Activated CD4-positive, alpha-beta T cell treated with anti-CD3 and anti-CD28 coated beads for 36 hours (primary cell): Measurements from ENCODE around the gene NAP1L3. TPM values are rescaled to one million over a fixed set of nuclear protein-coding genes. Genes with fewer than 3 reads are reported as not detected.

Experiments
- ATAC-seq: fragments of 200-7000 bp; cut with Tn5 transposase; one replicate; pipeline ENCODE4 v1.10.0; 2021; ENCODE audit warnings: mild to moderate bottlenecking, moderate library complexity
- CTCF ChIA-PET: fragments of 350-600 bp; sonication (Branson Sonifier 250); formaldehyde crosslinking; loops from one replicate; lab custom pipeline; 2021; ENCODE audit warnings: antibody characterized with exemption; lab: Charles Lee
- POLR2A ChIA-PET: fragments of 350-600 bp; sonication (Branson Sonifier 250); formaldehyde crosslinking; loops from one replicate; lab custom pipeline; 2021; ENCODE audit warnings: antibody characterized with exemption, inconsistent platforms; lab: Charles Lee
- DNase-seq: peaks from one replicate; pipeline ENCODE4 v3.0.0-alpha.2; 2020
- H3K27ac Mint-ChIP-seq: one replicate; pipeline ENCODE4 v1.8.0; 2021; ENCODE audit warnings: mixed read lengths
- H3K27me3 Mint-ChIP-seq: one replicate; pipeline ENCODE4 v1.8.0; 2021; ENCODE audit warnings: mixed read lengths
- H3K36me3 Mint-ChIP-seq: one replicate; pipeline ENCODE4 v1.8.0; 2021; ENCODE audit warnings: low read depth, mixed read lengths
- H3K4me1 Mint-ChIP-seq: one replicate; pipeline ENCODE4 v1.8.0; 2021; ENCODE audit warnings: mixed read lengths
- H3K4me3 Mint-ChIP-seq: one replicate; pipeline ENCODE4 v1.8.0; 2021; ENCODE audit warnings: mild to moderate bottlenecking, moderate library complexity, mixed read lengths
- H3K9me3 Mint-ChIP-seq: one replicate; pipeline ENCODE4 v1.8.0; 2021; ENCODE audit warnings: low read depth, mixed read lengths
- intact Hi-C, 2 experiments: fragments of 100-400 bp; cut with DNase I in 1 of 2; cut with micrococcal nuclease in 1 of 2; formaldehyde crosslinking; loops; one replicate each; pipeline versions ENCODE4 v1.14.2 to v1.15.1; 2022 to 2024; cut with DNase I, micrococcal nuclease
- total RNA-seq, 2 experiments: library from RNA; stranded (reverse); gene quantifications; one replicate each; pipeline ENCODE4 v1.2.3, GENCODE V29; 2021

Gene NAP1L3, protein sequence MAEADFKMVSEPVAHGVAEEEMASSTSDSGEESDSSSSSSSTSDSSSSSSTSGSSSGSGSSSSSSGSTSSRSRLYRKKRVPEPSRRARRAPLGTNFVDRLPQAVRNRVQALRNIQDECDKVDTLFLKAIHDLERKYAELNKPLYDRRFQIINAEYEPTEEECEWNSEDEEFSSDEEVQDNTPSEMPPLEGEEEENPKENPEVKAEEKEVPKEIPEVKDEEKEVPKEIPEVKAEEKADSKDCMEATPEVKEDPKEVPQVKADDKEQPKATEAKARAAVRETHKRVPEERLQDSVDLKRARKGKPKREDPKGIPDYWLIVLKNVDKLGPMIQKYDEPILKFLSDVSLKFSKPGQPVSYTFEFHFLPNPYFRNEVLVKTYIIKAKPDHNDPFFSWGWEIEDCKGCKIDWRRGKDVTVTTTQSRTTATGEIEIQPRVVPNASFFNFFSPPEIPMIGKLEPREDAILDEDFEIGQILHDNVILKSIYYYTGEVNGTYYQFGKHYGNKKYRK
- total RNA-seq: 1 to 10 TPM; 2.2 to 2.4 TPM

DNA sequence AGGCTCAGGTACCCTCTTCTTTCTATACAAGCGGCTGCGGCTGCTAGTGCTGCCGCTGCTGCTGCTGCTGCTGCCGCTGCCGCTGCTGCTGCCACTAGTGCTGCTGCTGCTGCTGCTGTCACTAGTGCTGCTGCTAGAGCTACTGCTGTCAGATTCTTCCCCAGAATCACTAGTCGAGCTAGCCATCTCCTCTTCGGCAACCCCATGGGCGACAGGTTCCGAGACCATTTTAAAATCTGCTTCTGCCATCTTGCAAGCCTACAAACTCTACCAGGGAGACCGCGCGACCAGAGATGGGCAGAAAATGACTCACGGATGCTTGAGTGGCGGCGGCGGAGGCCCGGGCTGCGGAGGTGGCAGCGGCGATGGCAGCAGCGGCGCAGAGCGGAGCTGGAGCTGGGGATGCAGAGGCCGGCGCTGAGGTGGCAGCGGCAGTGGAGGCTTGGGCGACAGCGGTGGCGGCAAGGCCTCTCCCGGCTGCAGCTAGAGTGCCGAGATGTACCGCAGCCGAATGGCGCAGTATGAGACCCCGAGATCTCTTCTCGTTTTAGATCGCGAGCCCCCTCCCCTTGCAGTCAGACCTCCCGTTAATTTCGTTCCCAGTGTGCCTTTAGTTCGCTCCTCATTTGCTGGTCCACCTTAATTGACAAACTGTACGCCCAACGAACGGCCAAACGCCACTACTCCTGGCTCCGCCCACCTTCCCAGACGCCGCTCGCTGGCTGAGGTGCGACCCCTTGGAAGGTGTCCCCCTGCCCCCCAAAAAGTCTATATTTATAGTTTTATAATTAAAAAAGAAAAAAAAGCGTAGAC lies at the start of gene NAP1L3:
Gene NAP1L3, minus strand, starts transcription at position 523 of the 813 bp plus-strand sequence. Its CDS starts 274 bp downstream, at position 249.
- POLR2A ChIA-PET: no interaction called here
- Mint-ChIP-seq H3K9me3 (no peaks in the 10 kb centered on the region), H3K36me3 (no peaks in the 10 kb centered on the region), H3K27ac (peak within 1 kb of the TSS; percentile 87), H3K4me3 (peak within 1 kb of the TSS; percentile 87), H3K4me1 (peaks cover 14% of the 10 kb centered on the region), H3K27me3 (no peaks in the 10 kb centered on the region)
- ATAC-seq (peak; percentile 89), DNase-seq (peak; percentile 79)
- intact Hi-C loops: no loop called here
- CTCF ChIA-PET: no interaction called here

DNA sequence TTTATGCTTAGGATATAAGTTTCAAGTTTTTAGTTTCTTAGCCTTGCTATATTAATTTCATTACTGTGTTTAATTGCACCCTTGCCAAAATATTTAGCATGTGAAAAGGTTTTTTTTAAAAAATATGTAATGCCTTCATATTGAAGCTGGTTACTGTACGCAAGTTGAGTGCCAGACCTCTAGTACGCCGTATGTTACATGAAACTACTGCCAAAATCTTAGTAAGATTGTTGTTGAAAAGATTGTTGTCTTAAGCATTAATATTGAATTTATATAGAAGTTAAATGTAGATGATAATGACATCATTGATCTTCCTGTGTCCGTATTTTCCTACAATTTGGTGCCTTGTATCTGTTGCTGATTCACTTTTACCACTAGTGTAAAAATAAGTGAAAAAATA lies 37.7 kb upstream of the NAP1L3 start:
- intact Hi-C loops: no loop called here
- no peaks in the 10 kb centered on the region for H3K4me1 Mint-ChIP-seq
- ATAC-seq (no peak), DNase-seq (no peak)
- H3K36me3 Mint-ChIP-seq: no peaks in the 10 kb centered on the region
- no peak overlapping the region for H3K4me3 Mint-ChIP-seq
- ChIA-PET POLR2A (no interaction called here), CTCF (no interaction called here)
- H3K27ac Mint-ChIP-seq: no peak overlapping the region
- H3K27me3 Mint-ChIP-seq: no peaks in the 10 kb centered on the region
- no peaks in the 10 kb centered on the region for H3K9me3 Mint-ChIP-seq

DNA sequence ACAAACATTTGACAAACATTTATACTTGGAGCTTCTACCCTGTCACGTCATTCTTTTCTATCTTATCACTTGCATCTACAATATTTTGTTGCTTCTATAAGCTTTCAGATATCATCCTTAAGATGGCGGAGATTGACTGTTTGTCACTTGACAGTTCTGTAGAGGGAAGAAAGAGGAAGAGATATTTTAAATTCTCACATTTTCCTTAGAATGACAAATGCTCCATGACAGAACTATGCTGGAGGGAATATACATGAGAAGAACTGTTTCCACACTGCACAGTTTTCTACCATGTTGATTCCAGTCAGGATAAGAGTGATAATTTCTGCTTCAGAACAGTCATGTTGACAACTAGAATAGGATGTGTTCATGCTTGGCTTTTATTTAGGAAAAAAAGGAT lies 30.3 kb upstream of the NAP1L3 start:
- ChIA-PET POLR2A (no interaction called here), CTCF (no interaction called here)
- no peak overlapping the region for H3K27ac Mint-ChIP-seq
- intact Hi-C loops: no loop called here
- no peaks in the 10 kb centered on the region for H3K36me3 Mint-ChIP-seq
- H3K27me3 Mint-ChIP-seq: no peaks in the 10 kb centered on the region
- H3K9me3 Mint-ChIP-seq: no peaks in the 10 kb centered on the region
- no peak for DNase-seq
- ATAC-seq: no peak
- H3K4me1 Mint-ChIP-seq: no peaks in the 10 kb centered on the region
- no peak overlapping the region for H3K4me3 Mint-ChIP-seq

DNA sequence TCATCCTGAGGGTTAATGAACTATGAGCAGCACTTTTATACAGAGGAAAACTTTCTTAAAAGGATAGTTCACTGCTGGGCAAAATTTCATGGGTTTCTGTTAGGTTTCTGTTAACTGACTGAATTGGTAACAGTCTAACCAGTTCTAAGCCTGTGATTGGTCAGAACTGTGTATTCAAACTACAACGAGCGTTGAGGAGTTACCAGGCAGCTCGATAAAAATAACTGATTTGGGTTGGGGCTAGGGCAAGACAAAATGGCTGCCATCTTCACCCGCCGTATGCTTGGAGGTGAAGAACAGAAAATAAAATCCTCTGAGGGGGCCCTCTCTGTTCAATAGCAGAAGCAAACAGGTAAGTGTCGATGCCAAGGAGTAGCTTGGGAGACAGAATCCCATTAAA lies 22.6 kb upstream of the NAP1L3 start:
- CTCF ChIA-PET: interaction anchor here (0.6 kb wide), 1 partner anchor 124 kb away, joined by 3 read pairs; no protein-coding TSS in a partner anchor
- POLR2A ChIA-PET: no interaction called here
- Mint-ChIP-seq H3K36me3 (no peaks in the 10 kb centered on the region), H3K27ac (no peak overlapping the region), H3K4me3 (no peak overlapping the region), H3K9me3 (no peaks in the 10 kb centered on the region), H3K27me3 (no peaks in the 10 kb centered on the region), H3K4me1 (no peaks in the 10 kb centered on the region)
- DNase-seq (no peak), ATAC-seq (no peak)
- intact Hi-C loops: no loop called here

DNA sequence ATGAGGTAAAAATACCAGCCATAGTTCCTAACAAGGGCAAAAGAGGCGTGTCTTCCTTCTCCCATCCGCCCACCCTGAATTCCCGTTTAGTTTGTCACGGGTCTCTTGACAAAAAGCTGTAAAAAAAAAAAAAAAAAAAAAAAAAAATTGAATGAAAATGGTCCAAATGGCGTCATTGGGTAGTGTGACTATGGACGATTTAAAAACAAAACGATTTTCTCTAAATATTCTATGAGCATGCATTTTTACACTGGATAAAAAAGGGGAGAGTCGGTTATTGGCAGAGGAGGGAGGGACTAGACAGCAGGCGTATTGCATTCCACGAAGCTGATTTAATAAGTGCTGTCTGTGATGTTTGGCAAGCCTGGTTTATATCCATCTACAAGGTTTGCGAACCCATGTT lies 492 bp upstream of the NAP1L3 start, which contains the start of gene FAM133A:
Gene FAM133A, plus strand, starts transcription at position 338 of the 403 bp plus-strand sequence. CDS start 35,214 bp downstream, outside the sequence.
- no peaks in the 10 kb centered on the region for H3K36me3 Mint-ChIP-seq
- intact Hi-C loops: no loop called here

DNA sequence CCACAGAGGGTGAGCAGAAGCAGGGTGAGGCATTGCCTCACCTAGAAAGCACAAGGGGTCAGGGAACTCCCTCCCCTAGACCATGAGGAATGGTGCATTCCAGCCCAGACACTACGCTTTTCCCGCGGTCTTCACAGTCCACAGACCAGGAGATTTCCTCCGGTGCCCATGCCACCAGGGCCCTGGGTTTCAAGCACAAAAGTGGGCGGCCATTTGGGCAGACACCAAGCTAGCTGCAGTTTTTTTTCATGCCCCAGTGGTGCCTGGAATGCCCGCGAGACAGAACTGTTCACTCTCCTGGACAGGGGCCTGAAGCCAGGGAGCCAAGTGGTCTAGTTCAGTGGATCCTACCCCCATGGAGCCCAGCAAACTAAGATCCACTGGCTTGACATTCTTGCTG lies 12.8 kb downstream of the NAP1L3 start:
- Mint-ChIP-seq H3K36me3 (no peaks in the 10 kb centered on the region), H3K4me1 (no peaks in the 10 kb centered on the region)
- POLR2A ChIA-PET: no interaction called here

More for the DNA sequence above, 492 bp upstream of the NAP1L3 start, which contains the start of gene FAM133A:
- DNase-seq (no peak), ATAC-seq (peak; percentile 3)
- H3K9me3 Mint-ChIP-seq: no peaks in the 10 kb centered on the region
- ChIA-PET CTCF (no interaction called here), POLR2A (no interaction called here)
- H3K4me1 Mint-ChIP-seq: peaks cover 12% of the 10 kb centered on the region
- peak within 1 kb of the TSS; percentile 87 for H3K27ac Mint-ChIP-seq
- no peaks in the 10 kb centered on the region for H3K27me3 Mint-ChIP-seq
- H3K4me3 Mint-ChIP-seq: peak within 1 kb of the TSS; percentile 87

DNA sequence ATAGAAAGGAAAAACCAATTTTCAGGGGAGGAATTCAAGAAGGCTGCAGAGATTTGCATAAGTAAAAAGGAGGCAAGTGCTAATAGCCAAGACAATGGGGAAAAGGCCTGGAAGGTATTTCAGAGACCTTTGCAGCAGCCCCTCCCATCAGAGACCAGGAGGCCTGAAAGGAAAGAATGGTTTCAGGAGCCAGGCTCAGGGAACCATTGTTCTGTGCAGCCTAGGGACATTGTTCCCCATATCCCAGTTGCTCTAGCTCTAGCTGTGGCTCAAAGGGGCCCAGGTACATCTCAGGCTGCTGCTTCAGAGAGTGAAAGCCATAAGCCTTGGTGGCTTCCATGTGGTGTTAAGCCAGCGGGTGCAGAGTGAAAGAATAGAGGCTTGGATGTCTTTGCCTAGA lies 24.0 kb downstream of the NAP1L3 start:
- no peaks in the 10 kb centered on the region for H3K9me3 Mint-ChIP-seq
- H3K4me1 Mint-ChIP-seq: no peaks in the 10 kb centered on the region
- POLR2A ChIA-PET: no interaction called here
- no peaks in the 10 kb centered on the region for H3K27me3 Mint-ChIP-seq
- H3K36me3 Mint-ChIP-seq: no peaks in the 10 kb centered on the region
- no peak overlapping the region for H3K27ac Mint-ChIP-seq
- no peak overlapping the region for H3K4me3 Mint-ChIP-seq
- ATAC-seq (no peak), DNase-seq (no peak)
- CTCF ChIA-PET: no interaction called here
- intact Hi-C loops: no loop called here

More for the DNA sequence above, 12.8 kb downstream of the NAP1L3 start:
- ATAC-seq: no peak
- no peaks in the 10 kb centered on the region for H3K9me3 Mint-ChIP-seq
- intact Hi-C loops: no loop called here
- H3K27ac Mint-ChIP-seq: no peak overlapping the region
- H3K27me3 Mint-ChIP-seq: no peaks in the 10 kb centered on the region
- DNase-seq: no peak
- H3K4me3 Mint-ChIP-seq: no peak overlapping the region
- CTCF ChIA-PET: no interaction called here

DNA sequence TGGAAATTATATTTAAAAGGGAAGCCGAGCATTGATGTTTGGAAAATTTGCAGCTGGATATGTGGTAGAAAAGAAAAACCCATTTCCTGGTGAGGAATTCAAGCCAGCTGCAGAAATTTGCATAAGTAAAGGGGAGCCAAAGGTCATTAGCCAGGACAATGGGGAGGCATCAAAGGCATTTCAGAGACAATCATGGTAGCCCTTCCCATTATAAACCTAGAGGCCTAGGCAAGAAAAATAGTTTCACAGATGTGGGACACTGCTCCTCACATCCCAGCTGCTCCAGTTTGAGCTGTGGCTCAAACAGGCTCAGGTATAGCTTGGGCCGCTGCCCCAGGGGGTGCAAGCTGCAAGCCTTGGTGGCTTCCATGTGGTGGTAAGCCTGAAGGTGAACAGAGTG lies 35.8 kb downstream of the NAP1L3 start:
- POLR2A ChIA-PET: no interaction called here
- CTCF ChIA-PET: no interaction called here
- ATAC-seq (no peak), DNase-seq (no peak)
- Mint-ChIP-seq H3K36me3 (no peaks in the 10 kb centered on the region), H3K4me1 (no peaks in the 10 kb centered on the region), H3K9me3 (no peaks in the 10 kb centered on the region), H3K4me3 (no peak overlapping the region), H3K27ac (no peak overlapping the region), H3K27me3 (peaks cover 3% of the 10 kb centered on the region)
- intact Hi-C loops: no loop called here

Other genes with a start within 250 kb of the NAP1L3 start
- not detected for gene FAM133A, start 628 bp upstream of the NAP1L3 start, total RNA-seq